ENCODE data around the gene SLC2A2.

The SLC2A2 gene

DNA sequence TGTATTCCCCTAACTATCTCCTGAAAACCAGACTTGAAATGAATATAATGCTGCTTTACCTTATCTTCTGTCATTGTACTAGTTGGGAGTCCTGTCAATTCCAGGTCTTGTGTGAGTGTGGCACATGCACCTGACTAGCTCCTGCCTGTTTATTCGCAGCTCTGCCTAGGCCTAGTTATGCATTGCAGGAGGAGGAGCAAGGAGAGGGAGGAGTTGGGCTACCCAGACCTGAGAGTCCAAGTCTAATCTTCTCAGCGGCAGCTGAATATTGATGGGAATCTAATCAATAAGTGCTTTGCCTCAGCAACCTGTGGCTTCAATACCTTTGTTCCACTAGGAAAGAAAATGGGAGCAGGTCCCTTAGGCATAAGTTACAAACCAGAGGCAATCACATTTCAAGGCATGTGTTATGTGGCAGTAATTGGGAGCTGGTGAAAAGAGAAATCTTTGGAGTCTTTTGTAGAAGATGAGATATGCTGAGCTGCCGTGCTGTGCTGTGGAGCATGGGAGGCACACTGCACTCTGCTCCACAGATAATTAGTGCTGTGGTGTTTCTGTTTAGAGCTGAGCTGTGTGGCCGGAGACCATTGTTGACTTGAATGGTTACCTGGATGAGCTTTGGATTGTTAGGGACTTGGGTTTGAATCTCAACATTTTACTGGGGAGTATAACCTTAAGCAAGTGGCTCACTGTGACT is at the start of gene SLC2A2:
TSS of gene SLC2A2 (minus strand) at position 124 of the 697 bp plus-strand sequence. CDS start at position 74, 50 bp downstream.
- no peak for DNase-seq

DNA sequence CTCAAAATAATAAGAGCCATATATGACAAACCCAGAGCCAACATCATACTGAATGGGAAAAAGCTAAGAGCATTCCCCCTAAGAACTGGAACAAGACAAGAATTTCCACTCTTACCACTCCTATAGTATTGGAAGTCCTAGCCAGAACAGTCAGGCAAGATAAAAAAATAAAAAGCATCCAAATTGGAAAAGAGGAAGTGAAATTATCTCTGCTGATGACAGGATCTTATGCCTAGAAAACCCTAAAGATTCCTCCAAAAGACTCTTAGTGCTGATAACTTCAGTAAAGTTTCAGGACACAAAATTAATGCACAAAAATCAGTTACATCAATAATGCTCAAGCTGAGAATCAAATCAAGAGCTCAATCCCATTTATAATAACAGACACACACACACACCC is 45.9 kb upstream of the SLC2A2 start:
- no peak for DNase-seq

- no peak for DNase-seq
Measured at GRCh38 chr3:171068658-171069057, 42.1 kb upstream of the SLC2A2 start.

- no peak for DNase-seq
Measured at GRCh38 chr3:171066206-171066605, 39.7 kb upstream of the SLC2A2 start.

DNA sequence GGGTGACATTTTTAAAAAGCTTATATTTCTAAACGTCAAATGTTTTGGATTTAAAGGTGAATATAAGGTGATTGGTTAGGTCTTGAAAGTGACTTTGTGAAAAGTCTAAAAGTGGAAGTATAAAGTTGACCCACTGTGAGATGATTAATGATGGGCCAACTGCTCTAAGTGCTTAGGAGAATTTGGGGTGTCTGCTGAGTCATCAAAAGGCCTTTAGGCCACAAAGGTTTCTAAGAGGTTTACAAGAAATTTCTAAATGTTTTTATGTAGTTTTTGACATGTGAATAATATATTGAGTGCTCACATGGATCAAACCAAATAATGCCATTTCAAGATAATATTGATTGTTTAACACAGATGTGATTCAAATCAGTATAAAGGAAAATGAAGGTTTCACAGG is 39.2 kb upstream of the SLC2A2 start:
- no peak for DNase-seq

- DNase-seq, result no peak
Measured at GRCh38 chr3:171064461-171064860, 37.9 kb upstream of the SLC2A2 start.

DNA sequence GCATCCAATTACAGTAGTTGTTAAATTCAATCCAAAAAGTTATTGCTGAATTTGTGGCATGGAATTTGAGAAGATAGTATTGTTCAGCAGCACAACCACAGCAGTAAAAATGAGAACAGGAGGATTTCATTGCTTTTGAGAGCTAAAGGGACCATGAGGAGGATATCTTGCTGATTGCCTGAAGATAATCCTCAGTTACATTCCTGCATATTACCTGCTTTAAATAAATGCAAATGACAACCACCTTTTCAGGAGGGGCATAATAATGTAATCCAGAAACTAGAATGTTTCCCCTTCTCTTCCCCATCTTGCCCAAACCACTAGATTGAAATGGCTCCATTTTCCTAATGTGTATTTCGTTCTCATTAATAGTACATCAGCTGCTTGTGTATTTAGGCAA is 35.2 kb upstream of the SLC2A2 start:
- DNase-seq, result no peak

GRCh38 chr3:171059978-171060377 is 33.5 kb upstream of the SLC2A2 start:
- DNase-seq, result no peak

DNA sequence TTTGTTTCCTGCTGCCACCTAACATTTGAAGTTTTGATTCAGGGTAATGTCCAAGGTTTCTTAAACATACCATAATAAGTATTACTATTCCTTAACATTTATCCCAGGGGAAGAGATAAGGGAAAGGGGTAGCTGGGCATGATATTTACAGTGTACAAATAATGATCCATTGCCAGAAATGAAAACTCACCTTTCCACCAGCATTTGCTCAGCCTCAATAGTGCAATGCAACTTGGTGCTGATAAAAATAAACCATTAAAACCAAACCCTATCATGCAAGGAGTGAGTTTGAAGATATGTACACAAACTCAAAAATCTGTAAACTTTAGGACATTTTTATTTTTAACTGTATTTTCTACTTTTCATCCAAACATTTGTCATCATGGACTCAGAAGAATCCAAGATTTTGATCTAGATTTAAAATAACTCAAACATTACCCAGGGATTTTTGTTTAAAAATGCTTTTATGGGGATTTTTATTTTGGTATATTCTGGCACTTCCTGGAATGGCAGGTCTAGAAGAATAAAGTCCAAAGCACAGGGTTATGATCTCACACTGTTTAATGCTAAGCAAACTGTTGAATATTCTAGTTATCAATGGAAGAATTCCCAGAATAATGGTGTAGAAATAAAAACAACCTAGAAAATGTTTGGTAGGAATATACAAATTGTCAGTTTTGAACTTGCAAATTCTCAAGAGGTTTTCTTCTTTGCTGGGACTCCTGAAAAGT is 32.5 kb upstream of the SLC2A2 start:
- no peak for DNase-seq

DNA sequence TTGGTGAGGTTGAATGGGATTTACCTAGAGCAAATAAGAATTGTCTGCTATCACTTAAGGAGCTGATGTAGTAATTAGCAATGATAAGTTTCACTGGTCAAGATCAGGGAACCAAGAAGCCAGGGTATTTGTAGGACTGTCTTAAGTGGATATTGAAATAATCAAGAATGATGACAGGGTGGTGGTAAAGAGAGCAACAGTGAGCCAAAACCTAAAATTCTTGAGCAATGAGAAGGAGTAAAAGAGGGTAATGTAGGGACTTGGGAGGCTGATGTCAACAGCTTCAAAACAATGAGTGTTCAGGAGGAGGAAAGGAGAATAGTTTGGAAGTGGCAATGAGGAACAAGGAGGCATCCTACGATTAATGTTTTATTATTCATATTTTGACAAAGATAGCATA is 31.5 kb upstream of the SLC2A2 start:
- no peak for DNase-seq

DNA sequence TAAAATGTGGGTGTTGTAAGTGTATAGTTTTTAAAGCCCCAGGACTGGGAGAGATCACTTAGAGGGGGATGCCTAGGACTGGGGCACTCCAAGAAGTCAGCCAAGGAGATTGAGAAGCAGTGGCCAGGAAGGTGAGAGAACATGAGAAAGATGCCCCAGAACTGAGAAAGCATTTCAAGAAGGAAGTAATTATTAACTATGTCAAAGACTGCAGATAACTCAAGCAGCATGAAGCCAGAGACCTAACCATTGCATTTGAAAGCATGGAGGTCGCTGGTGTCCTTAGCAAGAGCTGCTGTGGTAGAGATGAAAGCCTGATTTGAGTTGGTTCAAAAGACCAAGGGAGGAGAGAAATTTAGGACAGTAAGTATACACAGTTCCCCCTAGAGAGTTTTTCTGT is 30.6 kb upstream of the SLC2A2 start:
- DNase-seq, result no peak

- DNase-seq, result no peak
Measured at GRCh38 chr3:171056528-171056927, 30.0 kb upstream of the SLC2A2 start.

DNA sequence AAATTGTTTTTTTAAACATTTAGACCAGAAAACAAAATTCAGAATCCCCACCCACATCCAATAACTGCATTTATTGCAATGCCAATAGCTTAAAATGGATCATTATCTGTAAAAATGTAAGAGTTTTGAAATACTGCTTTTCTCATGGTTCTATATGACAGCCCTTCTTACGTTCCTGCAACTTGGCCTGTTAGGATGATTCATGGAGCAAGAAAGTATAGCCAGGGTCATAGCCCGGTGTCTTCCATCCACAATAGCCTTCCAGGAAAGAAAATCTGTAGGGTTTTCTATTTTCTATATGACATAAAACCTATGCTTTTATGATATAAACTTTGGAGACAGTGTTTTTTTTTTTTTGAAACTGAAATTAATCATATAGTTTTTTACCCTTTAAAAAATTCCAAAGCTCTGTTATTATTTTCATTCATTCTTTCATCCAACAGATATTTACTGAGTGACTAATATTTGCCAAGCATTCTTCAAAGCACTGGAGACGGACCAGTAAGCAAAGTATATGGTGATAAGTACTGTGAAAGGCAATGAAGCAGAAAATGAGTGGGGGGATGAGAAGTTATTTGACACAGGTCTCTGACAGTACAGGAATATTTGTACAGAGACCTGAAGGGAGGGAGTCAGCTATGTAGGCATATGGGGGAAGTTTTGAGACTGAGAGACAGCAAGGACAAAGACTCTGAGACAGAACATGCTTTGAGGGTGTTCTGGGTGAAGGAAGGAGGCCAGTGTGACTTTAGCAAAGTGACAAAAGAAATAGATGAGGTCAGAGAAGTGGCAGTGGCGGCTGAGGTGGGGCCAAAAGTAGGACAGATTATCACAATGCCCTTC is 29.0 kb upstream of the SLC2A2 start:
- peak in 1 of 2 experiments; percentile 8 for DNase-seq

DNA sequence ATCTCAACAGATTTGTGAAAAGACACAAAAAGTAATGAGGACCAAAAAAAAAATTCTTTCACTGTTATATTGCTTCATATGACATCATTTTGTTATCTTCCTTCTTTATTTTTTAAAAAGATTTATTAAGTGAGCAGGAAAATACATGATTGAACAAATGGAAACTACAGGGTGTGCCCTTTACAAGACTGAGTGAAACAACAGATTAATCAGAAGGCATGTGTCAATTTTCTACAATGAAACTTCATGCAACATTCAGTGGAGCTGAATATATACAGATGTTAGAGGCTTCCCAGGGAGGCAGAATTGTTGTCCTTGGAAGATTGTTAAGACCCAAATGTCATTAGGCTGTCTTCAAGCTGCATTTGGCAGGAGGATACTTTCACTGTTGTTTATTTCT is 28.4 kb upstream of the SLC2A2 start:
- no peak for DNase-seq

DNA sequence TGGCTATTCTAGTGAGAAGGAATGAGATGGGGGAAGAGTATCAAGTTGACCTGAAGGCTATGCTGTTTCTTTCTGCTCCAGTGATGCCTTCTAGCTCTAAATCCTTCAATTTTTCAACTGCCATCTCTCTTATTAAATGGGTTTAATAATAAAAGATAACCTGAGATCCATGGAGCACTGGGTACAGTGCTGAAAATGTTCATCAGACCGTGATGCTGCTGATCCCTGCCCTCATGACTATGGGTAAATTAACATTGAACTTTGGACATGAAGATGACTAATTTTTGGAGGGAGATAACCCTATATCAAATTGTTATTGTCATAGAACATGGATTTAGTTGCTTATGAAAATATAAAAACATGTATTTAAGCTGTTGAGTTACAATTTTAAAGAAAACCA is 27.7 kb upstream of the SLC2A2 start:
- DNase-seq, result no peak

- DNase-seq, result peak; percentile 56 to 80
Measured at GRCh38 chr3:171049861-171050444, 23.4 kb upstream of the SLC2A2 start.

- DNase-seq, result no peak
Measured at GRCh38 chr3:171046760-171047159, 20.2 kb upstream of the SLC2A2 start.

- DNase-seq, result peak in 1 of 2 experiments; percentile 58
Measured at GRCh38 chr3:171044835-171045793, 18.6 kb upstream of the SLC2A2 start.

GRCh38 chr3:171044384-171044783 is 17.9 kb upstream of the SLC2A2 start:
- no peak for DNase-seq

DNA sequence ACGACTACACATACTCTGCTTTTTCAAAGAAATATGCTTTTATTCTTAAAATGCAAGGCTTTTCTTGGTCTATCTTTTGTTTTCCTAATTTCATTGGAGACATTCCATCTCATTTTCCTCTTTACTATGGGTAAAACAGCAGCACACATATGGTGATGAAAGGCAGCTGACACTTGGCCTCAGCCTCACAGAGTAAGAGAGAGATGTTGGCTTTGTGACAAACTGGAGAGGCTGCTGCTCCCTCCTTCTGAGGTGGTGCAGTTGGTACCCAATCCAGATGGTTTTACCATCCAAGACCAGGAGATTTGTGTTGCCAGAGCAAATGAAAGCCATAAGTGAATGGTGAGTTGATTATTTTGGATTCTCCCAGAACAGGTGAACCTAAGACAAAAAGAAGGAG is 13.2 kb upstream of the SLC2A2 start:
- DNase-seq, result peak; percentile 29 to 87

DNA sequence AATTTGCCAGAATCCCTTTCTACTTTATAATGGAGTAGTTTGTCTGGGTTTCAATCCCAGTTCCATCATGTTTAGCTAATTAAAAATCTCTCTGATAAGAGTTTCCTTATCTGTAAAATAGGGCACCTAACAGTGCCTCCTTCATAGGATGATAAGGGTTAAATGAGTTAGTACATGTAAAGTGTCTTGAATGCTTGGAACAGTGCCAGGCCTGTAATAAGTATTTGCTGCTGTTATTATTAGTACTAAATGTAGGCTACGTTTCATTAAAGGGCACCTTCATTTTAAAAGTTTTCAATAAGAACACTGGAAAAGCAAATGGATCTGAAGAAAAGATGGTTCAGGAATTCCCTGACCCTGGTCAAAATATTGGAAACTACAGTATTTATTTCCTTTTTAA is 11.8 kb upstream of the SLC2A2 start:
- DNase-seq, result peak in 1 of 2 experiments; percentile 14

- DNase-seq, result no peak
Measured at GRCh38 chr3:171028779-171029232, 2.3 kb upstream of the SLC2A2 start.

All from NCI-H446 (cell line).